NCI-H1105 (cell line): Measurements from ENCODE around the gene INSR.
"Not testable (repeated sequence)": the region's sequence is repeated elsewhere in the genome, so short reads cannot be mapped to it uniquely, and the experiment has no call there.

Experiments used
- DNase-seq: peaks from one replicate; lab custom pipeline; 2025; lab: John Stamatoyannopoulos, UW

Gene INSR

GRCh38 chr19:7098701-7099596 lies 195.3 kb downstream of the INSR start:
- DNase-seq: peak; percentile 95

DNA sequence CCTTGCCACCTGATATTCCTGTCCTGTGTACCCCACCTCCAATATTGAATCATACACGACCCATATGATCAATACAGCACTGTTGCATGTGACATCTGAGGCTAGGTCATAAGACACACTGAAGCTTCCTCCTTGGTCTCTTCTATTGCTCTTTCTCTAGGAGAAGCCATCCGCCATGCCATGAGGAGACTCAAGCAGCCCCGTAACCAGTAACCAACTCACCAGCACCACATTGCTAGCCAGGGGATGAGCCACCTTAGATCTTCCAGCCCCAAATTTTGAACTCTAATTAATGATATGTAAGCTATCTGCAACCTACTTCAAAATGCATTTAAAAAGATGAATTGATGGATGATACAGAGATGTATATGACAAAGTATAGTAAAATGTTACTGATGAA lies 196.1 kb downstream of the INSR start:
- no peak for DNase-seq

DNA sequence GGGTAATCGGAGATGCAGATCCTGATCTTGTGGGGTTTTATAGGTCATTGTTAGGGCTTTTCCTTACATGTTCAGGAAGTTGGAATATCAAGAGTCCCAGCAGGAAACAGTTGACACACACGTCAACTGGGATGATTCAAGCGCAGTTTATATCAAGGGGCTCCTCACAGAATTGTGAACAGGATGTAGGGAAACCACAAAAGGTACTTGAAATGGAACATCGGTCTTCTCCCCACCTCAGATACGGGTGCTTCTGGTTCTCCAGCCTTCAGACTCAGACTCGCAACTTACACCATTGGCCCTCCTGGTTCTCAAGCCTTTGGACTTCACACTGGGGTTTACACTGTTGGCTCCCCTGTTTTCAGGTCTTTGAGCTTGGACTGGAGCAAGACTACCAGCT lies 205.2 kb downstream of the INSR start:
- DNase-seq: no peak

- no peak for DNase-seq
These were observed 210.9 kb downstream of the INSR start for GRCh38 chr19:7083076-7083956.

DNA sequence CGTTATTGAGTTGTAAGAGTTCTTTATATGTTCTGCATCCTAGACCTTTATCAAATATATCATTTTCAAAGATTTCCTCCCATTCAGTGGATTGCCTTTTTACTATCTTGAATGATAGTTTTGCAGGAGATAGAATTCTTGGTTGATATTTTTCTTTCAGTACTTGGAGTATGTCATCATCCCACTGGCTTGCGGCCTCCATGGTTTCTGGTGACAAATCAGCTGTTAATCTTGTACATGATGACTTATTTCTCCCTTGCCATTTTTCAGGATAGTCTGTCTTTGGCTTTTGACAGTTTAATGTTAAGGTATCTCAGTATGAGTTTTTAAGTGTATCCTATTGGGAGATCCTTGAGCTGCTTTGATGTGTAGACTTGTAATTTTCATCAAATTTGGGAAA lies 216.2 kb downstream of the INSR start:
- no peak for DNase-seq

DNA sequence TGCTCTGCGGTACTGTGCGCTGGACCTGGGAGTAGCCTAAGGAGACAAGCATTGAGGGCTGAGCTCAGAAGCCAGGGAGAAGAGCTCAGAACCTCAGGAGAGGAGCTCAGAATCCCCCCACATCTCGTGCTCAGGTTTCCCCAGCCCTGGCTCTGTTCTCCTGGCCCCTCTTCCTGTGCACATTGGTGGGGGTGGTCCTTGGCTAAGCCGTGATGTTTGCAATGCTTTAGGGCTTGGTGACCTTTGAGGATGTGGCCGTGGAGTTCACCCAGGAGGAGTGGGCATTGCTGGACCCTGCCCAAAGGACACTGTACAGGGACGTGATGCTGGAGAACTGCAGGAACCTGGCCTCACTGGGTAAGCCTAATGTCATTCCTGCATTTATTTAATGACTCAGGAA lies 218.1 kb downstream of the INSR start:
- DNase-seq: no peak

- no peak for DNase-seq
These were observed 219.4 kb downstream of the INSR start for GRCh38 chr19:7074705-7075282.

GRCh38 chr19:7072541-7072940 lies 221.7 kb downstream of the INSR start:
- DNase-seq: no peak

DNA sequence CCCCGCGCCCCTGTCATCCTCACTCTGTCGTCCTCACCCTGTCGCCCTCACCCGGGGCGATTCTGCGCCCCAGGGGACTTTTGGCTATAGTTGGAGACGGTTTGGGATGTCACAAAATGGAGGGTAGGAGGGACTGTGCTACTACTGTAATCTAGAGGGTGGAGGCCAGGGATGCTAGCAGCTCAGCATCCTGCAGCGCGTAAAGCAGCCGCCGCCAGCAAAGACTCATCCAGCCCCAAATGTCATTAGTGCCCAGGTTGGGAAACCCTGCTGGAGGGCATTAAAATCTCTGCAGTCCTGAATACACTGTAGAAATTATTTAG lies 224.3 kb downstream of the INSR start:
- DNase-seq: no peak

DNA sequence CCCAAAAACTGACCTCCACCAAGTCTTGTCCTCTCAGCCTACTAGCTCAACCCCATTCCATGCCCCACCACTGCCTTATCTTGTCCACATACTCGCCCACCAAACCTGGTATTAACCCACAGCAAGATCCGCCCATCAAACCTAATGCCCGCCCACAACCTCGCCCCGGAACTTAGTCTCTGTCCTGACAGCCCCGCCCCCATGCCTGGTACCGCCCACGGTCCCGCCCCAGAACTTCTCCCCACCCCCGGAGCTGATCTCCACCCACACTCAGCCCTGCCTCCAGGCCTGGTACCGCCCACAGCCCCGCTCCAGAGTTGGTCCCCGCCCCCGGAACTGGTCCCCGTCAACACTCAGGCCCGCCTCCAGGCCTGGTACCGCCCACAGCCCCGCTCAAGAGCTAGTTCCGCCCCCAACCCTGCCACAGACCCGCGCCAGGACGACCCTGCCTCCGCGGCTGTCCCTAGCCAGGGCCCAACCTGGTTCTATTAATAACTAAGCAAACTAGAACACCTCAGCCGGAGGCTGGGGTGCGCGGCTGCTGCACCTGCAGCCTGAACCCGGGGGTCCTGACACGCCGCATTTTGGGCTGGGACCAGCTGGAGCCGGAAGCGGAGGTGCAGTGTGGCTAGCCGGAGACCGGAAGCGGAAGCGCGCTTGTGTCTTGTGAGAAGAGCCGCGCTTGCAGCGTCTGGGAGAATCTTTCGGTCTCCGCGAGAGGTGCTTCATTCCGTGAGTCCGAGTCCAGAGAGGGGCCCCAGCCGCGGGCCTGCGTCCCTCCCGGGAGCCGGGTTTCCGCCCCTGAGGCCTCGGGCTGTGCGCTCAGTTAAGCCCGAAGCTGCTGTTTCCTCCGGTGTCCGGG lies 224.9 kb downstream of the INSR start, which contains the start of gene ZNF557:
Gene ZNF557 (plus strand): TSS at position 662 of the 862 bp plus-strand sequence. CDS start 5,372 bp downstream, outside the sequence.
- DNase-seq: peak; percentile 95

GRCh38 chr19:7068599-7068998 lies 225.6 kb downstream of the INSR start:
- no peak for DNase-seq

GRCh38 chr19:7067716-7068115 lies 226.5 kb downstream of the INSR start:
- no peak for DNase-seq

GRCh38 chr19:7067122-7067521 lies 227.1 kb downstream of the INSR start:
- not testable (repeated sequence) for DNase-seq

DNA sequence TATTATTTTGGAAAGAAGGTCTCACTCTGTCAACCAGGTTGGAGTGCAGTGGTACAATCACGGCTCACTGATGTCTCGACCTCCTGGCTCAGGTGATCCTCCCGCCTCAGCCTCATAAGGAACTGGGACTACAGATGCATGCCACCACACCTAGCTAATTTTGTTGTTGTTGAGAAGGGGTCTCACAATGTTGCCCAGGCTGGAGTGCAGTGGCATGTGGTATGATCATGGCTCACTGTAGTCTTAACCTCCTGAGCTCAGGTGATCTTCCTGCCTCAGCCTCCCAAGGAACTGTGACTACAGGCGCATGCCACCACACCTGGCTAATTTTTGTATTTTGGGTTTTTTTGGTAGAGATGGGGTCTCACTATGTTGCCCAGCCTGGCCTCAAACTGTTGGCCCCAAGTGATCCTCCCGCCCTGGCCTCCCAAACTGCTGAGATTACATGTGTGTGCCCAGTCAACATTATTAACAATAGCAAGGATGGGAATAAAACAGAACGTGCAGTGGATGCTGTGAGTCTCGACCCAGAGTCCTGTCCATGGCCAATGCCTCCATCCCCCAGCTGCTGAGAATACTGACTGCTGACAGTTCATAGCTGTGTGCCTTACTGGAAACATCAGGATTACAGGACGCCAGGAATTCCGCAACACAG lies 230.3 kb downstream of the INSR start:
- DNase-seq: no peak

- no peak for DNase-seq
These were observed 230.9 kb downstream of the INSR start for GRCh38 chr19:7063339-7063738.
